Activated CD4-positive, alpha-beta T cell treated with anti-CD3 and anti-CD28 coated beads, Interleukin-2, Interleukin-4, amounts not matched to agents 100 ng/mL and 50 ng/mL, durations not matched to agents 16 hours and 8 hours (primary cell): ENCODE measurements around the gene GHRHR.

ENCODE experiments used
- DNase-seq: peaks from one replicate; pipeline ENCODE4 v3.0.0-alpha.2; 2020; ENCODE audit warnings: low spot score

GHRHR gene

DNA sequence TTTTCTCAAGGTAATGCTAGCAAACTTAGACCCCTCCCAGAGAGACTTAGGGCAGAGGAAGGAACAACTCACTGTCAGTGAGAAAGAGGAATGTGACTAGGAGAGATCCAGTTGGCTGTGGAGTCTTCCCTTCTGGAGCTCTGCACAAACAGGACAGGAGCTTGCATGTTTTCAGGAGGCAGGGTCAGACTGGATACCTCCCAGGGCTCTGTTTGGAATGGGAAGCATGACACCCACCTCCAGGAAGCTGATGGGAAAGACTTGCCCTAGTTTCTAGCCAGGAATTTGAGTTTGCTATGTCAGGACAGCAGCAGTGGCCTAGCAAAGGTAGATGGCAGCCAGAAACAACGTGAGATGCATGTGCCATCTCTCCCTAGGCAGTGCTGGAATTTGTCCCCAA is 40.6 kb downstream of the GHRHR start:
- no peak for DNase-seq

DNA sequence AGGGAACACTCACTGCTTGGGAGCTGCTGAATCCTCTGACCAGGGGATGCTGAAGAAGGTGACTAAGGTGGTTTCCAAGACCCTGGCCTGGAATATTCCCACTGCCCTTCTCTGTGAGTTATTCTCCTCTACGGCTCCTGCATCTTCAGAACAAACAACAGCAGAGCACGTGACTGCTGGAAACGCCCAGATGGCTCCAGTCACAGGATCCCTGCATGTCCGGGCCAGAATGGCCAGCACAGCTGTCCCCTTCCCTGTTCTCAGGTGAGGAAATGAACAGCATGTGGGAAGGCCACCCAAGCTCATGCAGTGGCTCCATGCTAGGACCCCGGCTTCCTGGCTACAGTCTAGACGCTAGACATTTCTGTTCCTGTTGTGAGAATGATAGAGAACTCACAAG is 43.1 kb downstream of the GHRHR start:
- DNase-seq, result no peak

DNA sequence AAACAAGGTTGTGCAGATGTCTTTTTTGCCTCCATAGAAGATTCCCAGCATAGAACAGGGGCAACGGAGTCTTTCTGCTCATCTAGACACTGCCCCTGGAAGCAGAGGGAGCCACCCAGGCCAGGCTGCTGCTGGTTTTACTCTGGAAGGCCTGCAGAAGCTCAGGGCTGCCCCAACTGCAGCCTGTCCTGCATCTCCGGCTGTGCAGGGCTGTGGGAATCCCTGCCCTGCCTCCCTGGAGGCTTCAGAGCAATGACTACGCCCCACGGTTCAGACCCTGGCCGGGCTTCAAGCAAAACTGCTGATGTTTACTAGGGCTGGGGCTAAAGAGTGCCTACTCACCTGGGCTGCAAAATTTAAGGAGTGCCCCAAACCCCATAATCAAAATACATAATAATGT is 43.9 kb downstream of the GHRHR start:
- no peak for DNase-seq

DNA sequence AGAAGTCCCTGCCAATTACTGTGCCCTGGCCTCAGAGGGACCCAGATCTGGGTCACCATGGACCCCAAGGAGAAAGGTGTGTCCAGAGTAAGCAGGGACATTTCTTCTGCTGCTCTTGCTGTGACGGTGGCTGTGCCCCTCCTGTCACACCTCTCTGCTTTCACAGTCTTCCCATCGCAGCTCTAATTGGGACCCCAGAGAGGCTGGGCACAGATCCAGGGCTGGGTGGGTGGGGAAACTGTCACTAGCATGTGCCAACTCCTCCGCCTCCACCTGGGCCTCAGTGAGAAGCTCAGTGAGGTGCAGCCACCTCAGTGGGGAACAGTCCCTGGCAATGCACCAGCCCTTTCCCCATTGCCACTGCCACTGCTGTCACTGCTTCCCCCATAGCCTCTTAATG is 51.1 kb downstream of the GHRHR start:
- DNase-seq, result no peak

DNA sequence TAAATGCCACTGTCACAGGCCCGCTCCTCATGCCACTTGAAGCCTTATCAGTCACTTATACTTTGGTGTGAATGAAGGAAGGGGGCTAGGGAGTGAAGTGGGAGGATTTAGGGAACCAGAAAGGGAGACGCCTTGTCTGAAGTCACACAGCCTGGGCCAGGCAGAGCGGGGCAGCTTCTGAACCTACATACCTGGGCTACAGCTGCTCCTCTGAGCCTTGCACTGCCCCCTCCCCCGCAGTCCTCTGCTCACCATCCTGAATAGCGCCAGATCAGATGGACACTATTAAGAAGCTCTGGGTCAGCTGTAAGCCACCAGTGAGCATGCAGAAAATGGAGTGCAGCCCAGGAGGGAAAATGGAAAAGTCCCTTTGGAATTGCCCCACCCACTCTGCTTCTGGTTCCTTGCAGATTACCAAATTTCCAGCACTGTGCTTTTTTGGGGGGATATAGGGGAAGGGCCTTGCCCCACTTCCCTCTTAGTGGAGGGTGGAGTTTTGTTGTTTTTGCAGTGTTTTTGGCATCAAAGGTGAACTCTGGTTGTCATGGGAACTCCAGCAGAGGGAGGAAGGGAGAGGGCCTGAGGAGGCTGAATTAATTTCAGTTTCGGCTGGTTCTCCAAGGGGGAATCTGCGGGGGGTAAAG is 53.4 kb downstream of the GHRHR start:
- no peak for DNase-seq

DNA sequence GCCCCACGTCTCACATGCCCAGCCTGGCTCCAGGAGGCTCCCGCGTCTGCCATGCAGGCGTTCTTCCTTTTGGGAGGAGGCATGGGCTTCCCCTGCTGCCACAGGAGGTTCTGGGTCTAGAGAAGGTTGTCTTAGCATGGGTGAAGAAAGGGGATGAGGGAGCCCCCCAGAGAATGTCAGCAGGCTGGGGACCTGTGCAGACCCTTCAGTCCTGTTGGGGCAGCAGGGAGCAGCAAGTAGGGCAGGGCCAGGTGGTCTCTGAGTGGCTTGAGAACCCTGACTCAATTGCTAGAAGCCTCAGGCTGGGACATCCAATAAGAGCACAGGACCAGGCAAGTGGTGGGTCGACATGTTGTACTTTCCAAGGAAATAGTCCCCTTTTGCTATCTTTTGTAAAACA is 54.0 kb downstream of the GHRHR start:
- DNase-seq, result no peak

DNA sequence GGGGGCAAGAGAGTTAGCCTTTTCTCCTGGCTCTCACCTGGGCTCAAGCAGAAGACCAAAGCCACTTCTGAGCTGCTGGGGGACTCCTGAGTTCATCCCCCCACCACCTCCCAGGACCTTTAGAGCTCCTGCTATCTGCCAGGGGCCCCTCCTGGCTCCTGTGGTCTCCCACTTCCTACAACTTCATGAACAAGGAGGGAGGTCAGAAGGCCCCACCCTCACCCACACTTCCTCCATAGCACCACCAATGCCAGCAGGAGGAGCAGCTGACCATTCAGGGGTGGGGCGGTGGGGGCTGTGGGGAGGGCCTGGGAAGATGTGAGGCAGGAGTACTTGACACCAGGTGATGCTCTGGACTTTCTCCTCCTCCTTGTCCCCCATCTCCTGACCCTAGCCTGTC is 55.8 kb downstream of the GHRHR start:
- no peak for DNase-seq

DNA sequence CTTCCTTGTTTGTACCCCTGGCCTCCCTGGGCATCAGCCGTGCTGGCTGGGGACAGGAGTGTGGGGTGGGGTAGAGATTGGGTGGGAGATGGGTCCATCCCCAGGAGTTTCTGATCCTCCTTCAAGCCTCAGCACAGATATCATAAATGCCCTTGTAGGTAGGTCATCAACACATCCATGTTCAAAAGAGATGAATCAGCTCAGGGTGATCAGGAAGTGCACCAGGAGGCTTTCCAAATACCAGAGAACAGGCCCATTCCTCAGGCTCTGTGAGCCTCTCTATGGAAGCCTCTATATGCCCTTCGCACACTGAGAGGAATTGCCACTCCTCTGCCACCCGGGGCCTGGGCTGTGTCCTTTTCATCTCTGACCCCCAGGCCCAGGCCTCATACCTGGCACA is 56.4 kb downstream of the GHRHR start:
- DNase-seq, result no peak

DNA sequence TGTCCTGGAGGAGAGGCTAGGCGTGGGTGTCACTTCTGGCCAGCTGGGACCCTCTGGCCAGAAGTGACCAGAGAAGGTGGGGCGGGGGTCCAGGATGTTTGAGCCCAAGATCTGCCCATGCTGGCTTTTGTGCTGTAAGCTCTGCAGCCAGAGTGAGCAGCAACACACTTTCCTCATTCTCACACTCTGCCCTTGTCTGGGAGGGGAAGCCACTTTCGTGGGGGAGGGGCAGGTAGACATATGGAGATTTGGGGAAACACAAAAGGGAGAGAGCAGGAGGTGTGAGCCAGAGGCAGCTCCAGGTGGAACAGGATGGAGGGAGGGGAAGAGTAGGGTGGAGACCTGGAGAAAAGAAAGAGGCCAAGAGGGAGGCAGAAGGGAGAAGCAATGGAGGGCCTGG is 56.9 kb downstream of the GHRHR start:
- DNase-seq, result no peak

DNA sequence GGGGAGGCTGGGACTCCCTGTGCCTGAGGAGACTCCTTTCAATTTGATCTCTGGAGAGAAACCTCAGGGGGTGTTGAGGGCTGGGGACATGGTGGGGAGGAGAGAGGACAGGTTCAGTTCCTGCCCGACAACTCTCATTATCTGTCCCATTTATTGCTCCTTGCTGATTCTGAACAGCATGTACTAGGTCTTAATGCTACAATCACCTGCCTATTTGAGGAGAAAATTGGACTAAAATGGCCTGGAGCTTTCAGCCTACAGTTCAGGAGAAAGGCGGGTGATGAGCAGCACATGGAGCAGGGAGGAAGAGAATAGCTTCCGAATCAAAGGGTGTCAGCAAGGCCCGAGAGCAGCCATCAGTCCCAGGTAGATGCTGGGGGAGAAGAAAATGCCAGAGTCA is 58.4 kb downstream of the GHRHR start:
- DNase-seq, result no peak

DNA sequence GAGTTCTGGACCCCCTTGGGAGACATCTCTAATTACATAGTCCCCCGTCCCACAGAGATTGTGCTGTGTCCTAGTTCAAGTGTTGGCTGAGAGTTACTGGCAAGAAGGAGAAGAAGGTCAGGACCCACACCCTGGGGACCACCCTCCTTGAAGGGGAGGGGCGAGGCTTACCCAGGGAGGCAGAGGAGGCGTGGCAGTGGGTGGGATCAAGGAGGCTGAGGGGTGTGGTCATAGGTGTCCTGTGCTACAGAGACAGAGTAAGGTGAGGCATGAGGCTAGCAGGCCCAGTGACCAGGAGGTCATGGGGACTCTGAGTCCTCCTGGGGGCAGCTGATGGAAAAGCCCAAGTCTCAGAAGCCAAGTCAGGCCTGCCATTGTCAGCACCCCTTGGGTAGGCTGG is 59.0 kb downstream of the GHRHR start:
- DNase-seq, result no peak

DNA sequence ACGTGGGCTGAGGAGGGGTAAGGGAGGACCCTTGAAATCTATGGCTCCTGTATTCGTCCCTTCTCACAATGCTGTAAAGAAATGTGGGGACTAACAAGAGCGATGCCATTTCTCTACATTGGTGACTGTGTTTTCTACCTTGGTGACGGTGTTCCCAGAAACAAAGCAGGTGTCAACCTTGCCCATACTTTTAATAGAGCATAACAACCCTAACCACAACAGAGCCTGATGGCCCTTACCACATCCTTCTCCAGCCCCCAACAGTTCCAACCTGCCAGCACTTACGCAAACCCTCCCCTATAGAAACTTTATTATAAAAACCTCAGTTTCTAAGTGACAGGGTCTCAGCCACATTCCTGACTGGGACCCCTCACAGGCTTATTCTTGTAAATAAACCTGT is 60.1 kb downstream of the GHRHR start:
- DNase-seq, result no peak

DNA sequence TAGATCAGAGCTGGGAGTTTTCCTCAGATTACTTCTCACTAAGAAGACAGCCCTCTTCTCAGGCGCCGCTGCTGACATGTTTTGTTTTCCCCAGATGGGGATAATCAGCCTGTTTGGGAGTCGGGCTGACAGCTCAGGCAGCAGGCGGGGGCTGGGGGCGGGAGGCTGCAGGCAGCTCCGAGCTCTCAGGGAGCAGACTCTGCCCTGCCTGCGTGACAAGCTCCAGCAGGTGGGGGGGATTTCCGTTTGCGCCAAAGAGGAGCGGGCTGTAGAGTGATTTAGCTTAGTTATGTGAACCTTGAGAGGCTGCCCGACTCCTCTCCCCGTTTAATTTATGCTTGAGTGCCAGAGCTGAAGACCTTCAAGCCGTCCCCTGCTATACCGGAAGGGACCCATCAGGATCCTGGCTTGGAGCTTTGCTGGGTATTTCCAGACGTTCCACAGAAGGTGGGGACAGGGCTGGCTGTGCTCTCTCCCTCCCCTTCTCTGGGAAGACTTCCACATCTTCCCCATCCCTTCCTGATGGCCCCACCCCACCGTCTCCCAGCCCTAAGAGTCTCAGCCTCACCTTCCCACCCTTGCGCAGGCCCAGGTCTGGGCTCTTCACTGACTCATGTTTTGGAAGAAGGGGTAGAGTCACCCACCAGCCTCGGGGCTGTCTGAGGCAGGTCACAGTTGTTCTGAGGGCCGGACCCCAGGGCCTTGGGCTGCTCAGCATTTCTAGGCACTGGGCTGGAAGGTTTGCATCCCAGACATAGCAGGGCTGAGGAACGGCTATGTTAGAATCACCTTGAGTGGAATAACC is 63.6 kb downstream of the GHRHR start:
- DNase-seq, result no peak

DNA sequence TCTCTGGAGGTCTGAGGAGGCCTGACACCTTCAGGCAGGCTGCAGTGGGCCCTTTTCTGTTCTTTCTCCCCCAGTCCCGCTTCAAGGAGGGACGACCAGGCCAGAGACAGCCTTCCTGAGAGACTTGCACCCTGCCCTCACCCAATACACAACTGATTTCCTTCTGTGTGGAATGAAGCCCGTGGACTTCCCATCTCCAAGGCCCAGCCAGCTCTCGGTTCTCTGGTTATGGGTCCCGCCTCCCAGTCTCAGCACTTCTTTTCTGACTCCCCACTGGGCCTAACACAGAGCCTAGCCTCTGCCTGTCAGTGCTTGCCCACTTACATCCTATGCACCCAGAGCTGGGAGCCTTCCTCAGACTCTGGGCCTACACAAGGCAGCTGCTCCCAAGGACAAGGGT is 64.3 kb downstream of the GHRHR start:
- no peak for DNase-seq

DNA sequence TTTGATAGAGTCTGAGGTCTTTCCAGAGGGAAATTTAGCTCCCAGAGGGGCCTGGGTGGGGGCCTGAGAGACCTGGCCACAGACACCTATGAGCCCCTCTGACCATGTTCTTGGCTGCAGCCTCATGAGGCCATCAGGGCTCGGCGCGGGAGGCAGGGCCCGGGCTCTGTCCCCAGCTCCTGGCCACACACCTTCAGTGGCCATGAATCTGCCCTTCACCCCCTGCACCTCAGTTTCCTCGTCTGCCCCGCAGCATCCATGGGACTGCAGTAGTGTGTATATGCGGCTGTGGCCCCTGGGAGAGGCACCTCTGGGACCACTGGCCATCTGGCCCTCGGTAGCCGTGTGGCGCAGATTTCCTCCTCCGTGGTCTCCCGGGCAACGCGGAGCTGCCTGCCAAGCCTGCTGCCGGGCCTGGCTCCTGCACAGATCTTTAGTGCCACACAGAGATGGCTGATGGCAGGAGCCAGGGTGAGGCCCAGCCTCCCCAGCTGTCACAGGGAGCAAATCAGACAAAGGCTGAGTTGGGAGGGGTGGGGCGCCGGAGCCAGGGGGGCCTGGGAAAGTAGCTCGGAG is 64.8 kb downstream of the GHRHR start:
- no peak for DNase-seq
